Naive thymus-derived CD4-positive, alpha-beta T cell (primary cell): ENCODE measurements around the gene MEIOB. TPM values are rescaled to one million over a fixed set of nuclear protein-coding genes. Genes with fewer than 3 reads are reported as not detected.

Experiments used
- ATAC-seq: fragments of 150-1000 bp; cut with Tn5 transposase; 2 replicates; pipeline ENCODE4 v1.10.0; 2021; ENCODE audit warnings: mild to moderate bottlenecking, moderate library complexity
- CTCF ChIA-PET: fragments of 350-600 bp; sonication (Branson Sonifier 250); formaldehyde crosslinking; loops from one replicate; lab custom pipeline; 2021; ENCODE audit warnings: antibody characterized with exemption; lab: Charles Lee
- POLR2A ChIA-PET: fragments of 350-600 bp; sonication (Branson Sonifier 250); formaldehyde crosslinking; loops from one replicate; lab custom pipeline; 2021; ENCODE audit warnings: antibody characterized with exemption, inconsistent platforms; lab: Charles Lee
- DNase-seq, 9 donors: peaks; one replicate each; pipeline versions ENCODE4 v3.0.0 to v3.0.0-alpha.2; 2020 to 2022; ENCODE audit warnings: mixed read lengths in 1 of 9
- H3K27ac ChIP-seq: one replicate; pipeline ENCODE4 v1.7.0; 2013; ENCODE audit warnings: mild to moderate bottlenecking, low read depth, low read length, moderate library complexity
- H3K27me3 ChIP-seq, 2 donors: one replicate each; pipeline ENCODE4 v1.7.0; 2013; ENCODE audit warnings: low read length in 2 of 2, mild to moderate bottlenecking in 2 of 2, moderate library complexity in 2 of 2; ENCODE audit not compliant: control insufficient read depth in 2 of 2, insufficient read depth in 2 of 2
- H3K36me3 ChIP-seq, 3 experiments: 1 replicate in 2 of 3; 2 replicates in 1 of 3; pipeline ENCODE4 v1.7.0; 2013; ENCODE audit warnings: low read length in 3 of 3, mild to moderate bottlenecking in 3 of 3, moderate library complexity in 1 of 3; ENCODE audit not compliant: insufficient read depth in 3 of 3, control insufficient read depth in 2 of 3
- H3K4me1 ChIP-seq, 2 donors: one replicate each; pipeline ENCODE4 v1.7.0; 2013; ENCODE audit warnings: low read length in 2 of 2, mild to moderate bottlenecking in 2 of 2, moderate library complexity in 1 of 2; ENCODE audit not compliant: control insufficient read depth in 2 of 2, insufficient read depth in 2 of 2
- H3K4me3 ChIP-seq: 2 replicates; pipeline ENCODE4 v1.7.0; 2013; ENCODE audit warnings: mild to moderate bottlenecking, low read length
- H3K9me3 ChIP-seq, 3 experiments: 1 replicate in 2 of 3; 2 replicates in 1 of 3; pipeline ENCODE4 v1.7.0; 2013; ENCODE audit warnings: low read length in 3 of 3; ENCODE audit not compliant: control insufficient read depth in 2 of 3
- H3K27ac Mint-ChIP-seq, 9 donors: one replicate each; pipeline ENCODE4 v1.8.0; 2020 to 2022; ENCODE audit warnings: mixed read lengths in 9 of 9, mild to moderate bottlenecking in 8 of 9, moderate library complexity in 5 of 9, inconsistent platforms in 2 of 9
- H3K27me3 Mint-ChIP-seq, 5 donors: one replicate each; pipeline ENCODE4 v1.8.0; 2021 to 2022; ENCODE audit warnings: mixed read lengths in 5 of 5, mild to moderate bottlenecking in 1 of 5
- H3K36me3 Mint-ChIP-seq, 5 donors: one replicate each; pipeline ENCODE4 v1.8.0; 2020 to 2022; ENCODE audit warnings: mixed read lengths in 5 of 5, mild to moderate bottlenecking in 3 of 5, inconsistent platforms in 1 of 5
- H3K4me1 Mint-ChIP-seq, 7 donors: one replicate each; pipeline ENCODE4 v1.8.0; 2020 to 2022; ENCODE audit warnings: mixed read lengths in 7 of 7, mild to moderate bottlenecking in 3 of 7, inconsistent platforms in 1 of 7
- H3K4me3 Mint-ChIP-seq, 10 donors: one replicate each; pipeline ENCODE4 v1.8.0; 2020 to 2022; ENCODE audit warnings: mild to moderate bottlenecking in 10 of 10, mixed read lengths in 10 of 10, moderate library complexity in 6 of 10, inconsistent platforms in 2 of 10
- H3K9me3 Mint-ChIP-seq, 11 donors: one replicate each; pipeline ENCODE4 v1.8.0; 2020 to 2022; ENCODE audit warnings: mixed read lengths in 11 of 11, mild to moderate bottlenecking in 4 of 11, inconsistent platforms in 1 of 11, moderate library complexity in 1 of 11
- intact Hi-C, 2 donors: fragments of 100-400 bp; cut with micrococcal nuclease; formaldehyde crosslinking; loops; one replicate each; pipeline ENCODE4 v1.15.1; 2023
- polyA plus RNA-seq, 2 donors: library from polyadenylated mRNA; unstranded; fragments of 300-500 nt; fragmentation: Illumina TruSeq; gene quantifications; one replicate each; pipeline ENCODE4 v1.2.3, GENCODE V29; 2021
- total RNA-seq, 6 experiments: library from RNA in 5 of 6; stranded (reverse) in 5 of 6; gene quantifications; 1 replicate in 5 of 6; 2 replicates in 1 of 6; pipeline ENCODE4 v1.2.3 and lab custom pipeline; 2021 to 2026

The MEIOB gene
- total and polyA plus RNA-seq, 7 experiments from 2014 or later, result not detected

- DNase-seq (no peak), ATAC-seq (no peak)
- no peaks in the 10 kb centered on the region for H3K27me3 Mint-ChIP-seq
- intact Hi-C loops, result no loop called here
- H3K9me3 ChIP-seq, result no peaks in the 10 kb centered on the region
- ChIA-PET CTCF (no interaction called here), POLR2A (interaction anchor here (0.8 kb wide), 1 partner anchor 9 kb away, joined by 3 read pairs; the partner anchor contains the start of genes NUBP2 and SPSB3)
- peaks cover 0 to 5% (median 1%) of the 10 kb centered on the region in 5 donors for H3K36me3 Mint-ChIP-seq
- H3K4me1 Mint-ChIP-seq, result peaks cover 0 to 5% (median 0%) of the 10 kb centered on the region in 7 donors
- no peaks in the 10 kb centered on the region for H3K4me1 ChIP-seq
- H3K36me3 ChIP-seq, result peaks cover 0 to 59% (median 4%) of the 10 kb centered on the region in 3 experiments
- H3K27ac Mint-ChIP-seq, result no peak overlapping the region
- H3K4me3 Mint-ChIP-seq, result no peak overlapping the region
- no peaks in the 10 kb centered on the region for H3K27me3 ChIP-seq
- no peaks in the 10 kb centered on the region for H3K9me3 Mint-ChIP-seq
- H3K27ac ChIP-seq, result no peak overlapping the region
- H3K4me3 ChIP-seq, result no peak overlapping the region
These were observed 80.6 kb downstream of the MEIOB start for GRCh38 chr16:1791256-1791942.

GRCh38 chr16:1790611-1791255, 81.2 kb downstream of the MEIOB start:
- H3K27ac Mint-ChIP-seq, result no peak overlapping the region
- CTCF ChIA-PET, result no interaction called here
- no peak overlapping the region for H3K27ac ChIP-seq
- H3K4me3 ChIP-seq, result no peak overlapping the region
- H3K27me3 ChIP-seq, result no peaks in the 10 kb centered on the region
- peaks cover 0 to 3% of the 10 kb centered on the region in 2 donors for H3K4me1 ChIP-seq
- peaks cover 0 to 5% (median 1%) of the 10 kb centered on the region in 5 donors for H3K36me3 Mint-ChIP-seq
- ATAC-seq, result no peak
- no peaks in the 10 kb centered on the region for H3K9me3 Mint-ChIP-seq
- peaks cover 0 to 66% (median 4%) of the 10 kb centered on the region in 3 experiments for H3K36me3 ChIP-seq
- no peak overlapping the region for H3K4me3 Mint-ChIP-seq
- peak in 1 of 9 donors; percentile 4 for DNase-seq
- H3K9me3 ChIP-seq, result no peaks in the 10 kb centered on the region
- H3K27me3 Mint-ChIP-seq, result no peaks in the 10 kb centered on the region
- POLR2A ChIA-PET, result interaction anchor here (0.8 kb wide), 1 partner anchor 8 kb away, joined by 3 read pairs; the partner anchor contains the start of genes NUBP2 and SPSB3
- peaks cover 0 to 5% (median 2%) of the 10 kb centered on the region in 7 donors for H3K4me1 Mint-ChIP-seq
- intact Hi-C loops, result no loop called here

GRCh38 chr16:1790261-1790610, 81.7 kb downstream of the MEIOB start:
- Histone ChIP-seq H3K27ac (no peak overlapping the region), H3K4me3 (no peak overlapping the region), H3K4me1 (peaks cover 0 to 8% of the 10 kb centered on the region in 2 donors), H3K27me3 (no peaks in the 10 kb centered on the region), H3K9me3 (no peaks in the 10 kb centered on the region), H3K36me3 (peaks cover 0 to 71% (median 4%) of the 10 kb centered on the region in 3 experiments)
- intact Hi-C loops, result no loop called here
- H3K4me1 Mint-ChIP-seq, result peaks cover 0 to 10% (median 5%) of the 10 kb centered on the region in 7 donors
- ChIA-PET CTCF (no interaction called here), POLR2A (interaction anchor here (0.8 kb wide), 1 partner anchor 8 kb away, joined by 3 read pairs; the partner anchor contains the start of genes NUBP2 and SPSB3)
- ATAC-seq (no peak), DNase-seq (no peak)
- H3K27ac Mint-ChIP-seq, result no peak overlapping the region
- peaks cover 0 to 5% (median 1%) of the 10 kb centered on the region in 5 donors for H3K36me3 Mint-ChIP-seq
- H3K27me3 Mint-ChIP-seq, result no peaks in the 10 kb centered on the region
- H3K9me3 Mint-ChIP-seq, result no peaks in the 10 kb centered on the region
- no peak overlapping the region for H3K4me3 Mint-ChIP-seq

DNA sequence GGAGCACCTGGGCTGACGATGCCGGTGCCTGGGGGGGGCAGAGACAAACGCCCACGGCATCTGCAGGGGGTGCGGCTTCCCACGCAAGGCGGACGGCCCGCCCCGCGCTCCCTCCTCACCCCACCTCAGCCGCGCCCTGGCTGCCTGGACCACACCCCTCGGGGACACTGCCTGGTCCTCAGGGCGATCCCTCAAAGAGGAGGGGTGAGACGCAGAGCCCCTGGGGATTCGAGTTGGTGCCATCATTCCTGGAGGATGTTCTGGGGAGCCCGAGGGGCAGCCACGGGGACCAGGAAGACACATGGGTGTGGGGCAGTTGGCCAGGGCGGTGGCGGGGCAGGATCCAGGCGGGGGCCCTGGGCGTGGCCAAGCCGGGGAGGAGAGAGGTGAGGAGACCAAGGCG, 82.3 kb downstream of the MEIOB start:
- no peaks in the 10 kb centered on the region for H3K9me3 Mint-ChIP-seq
- H3K4me3 Mint-ChIP-seq, result no peak overlapping the region
- peaks cover 0 to 14% of the 10 kb centered on the region in 2 donors for H3K4me1 ChIP-seq
- H3K36me3 ChIP-seq, result peaks cover 0 to 74% (median 4%) of the 10 kb centered on the region in 3 experiments
- H3K27ac ChIP-seq, result no peak overlapping the region
- DNase-seq, result peak in 2 of 9 donors; percentile 4 to 20
- H3K4me1 Mint-ChIP-seq, result peaks cover 0 to 16% (median 7%) of the 10 kb centered on the region in 7 donors
- H3K27ac Mint-ChIP-seq, result no peak overlapping the region
- H3K9me3 ChIP-seq, result no peaks in the 10 kb centered on the region
- intact Hi-C loops, result loop anchor here (10.0 kb wide), 4 partner anchors 365 to 1205 kb away; partner anchors contain the start of genes TRAF7 (in 2 of the 2), UBE2I (in 1 of the 2) and UQCC4 (in 1 of the 2)
- no peak for ATAC-seq
- no peaks in the 10 kb centered on the region for H3K27me3 ChIP-seq
- peaks cover 0 to 5% (median 1%) of the 10 kb centered on the region in 5 donors for H3K36me3 Mint-ChIP-seq
- H3K4me3 ChIP-seq, result no peak overlapping the region
- no peaks in the 10 kb centered on the region for H3K27me3 Mint-ChIP-seq
- CTCF ChIA-PET, result no interaction called here
- POLR2A ChIA-PET, result no interaction called here

DNA sequence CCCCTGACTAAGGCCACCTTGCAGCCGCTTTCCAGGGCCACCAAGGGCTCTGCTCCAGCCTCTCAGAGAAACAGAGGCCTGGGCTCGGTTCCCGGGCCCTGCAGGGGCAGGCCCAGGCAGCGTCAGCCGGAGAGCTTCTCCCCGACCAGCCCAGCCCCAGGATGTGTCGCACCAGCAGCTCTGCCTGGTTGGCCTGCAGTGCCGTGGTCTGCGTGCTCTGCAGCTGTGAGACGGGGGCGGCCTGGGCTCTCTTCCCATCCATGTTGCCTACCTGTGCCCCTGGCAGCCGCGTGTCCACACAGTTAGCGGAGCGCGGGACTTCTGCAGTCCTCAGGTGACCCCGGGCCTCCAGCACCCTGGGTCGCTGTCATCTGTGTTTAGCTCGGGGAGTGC, 83.3 kb downstream of the MEIOB start:
- Histone ChIP-seq H3K36me3 (peaks cover 0 to 74% (median 4%) of the 10 kb centered on the region in 3 experiments), H3K9me3 (no peaks in the 10 kb centered on the region), H3K4me1 (peaks cover 5 to 20% of the 10 kb centered on the region in 2 donors), H3K4me3 (no peak overlapping the region), H3K27me3 (no peaks in the 10 kb centered on the region), H3K27ac (no peak overlapping the region)
- peaks cover 0 to 5% (median 1%) of the 10 kb centered on the region in 5 donors for H3K36me3 Mint-ChIP-seq
- H3K4me3 Mint-ChIP-seq, result peak overlapping the region in 1 of 10 donors; percentile 13
- ATAC-seq (no peak), DNase-seq (peak in 1 of 9 donors; percentile 4)
- intact Hi-C loops, result loop anchor here (10.0 kb wide), 4 partner anchors 364 to 1204 kb away; partner anchors contain the start of genes TRAF7 (in 2 of the 2), UBE2I (in 1 of the 2) and UQCC4 (in 1 of the 2)
- peak overlapping the region in 2 of 9 donors; percentile 45 to 84 for H3K27ac Mint-ChIP-seq
- no peaks in the 10 kb centered on the region for H3K27me3 Mint-ChIP-seq
- ChIA-PET CTCF (no interaction called here), POLR2A (no interaction called here)
- H3K4me1 Mint-ChIP-seq, result peaks cover 0 to 22% (median 7%) of the 10 kb centered on the region in 7 donors
- no peaks in the 10 kb centered on the region for H3K9me3 Mint-ChIP-seq

- H3K36me3 ChIP-seq, result peaks cover 0 to 74% (median 4%) of the 10 kb centered on the region in 3 experiments
- H3K27ac Mint-ChIP-seq, result no peak overlapping the region
These were observed 83.8 kb downstream of the MEIOB start for GRCh38 chr16:1788095-1788707.

More at GRCh38 chr16:1788095-1788707, 83.8 kb downstream of the MEIOB start:
- no peaks in the 10 kb centered on the region for H3K27me3 ChIP-seq
- H3K4me1 Mint-ChIP-seq, result peaks cover 4 to 27% (median 11%) of the 10 kb centered on the region in 7 donors
- H3K4me3 Mint-ChIP-seq, result no peak overlapping the region
- CTCF ChIA-PET, result no interaction called here
- peaks cover 5 to 20% of the 10 kb centered on the region in 2 donors for H3K4me1 ChIP-seq
- H3K4me3 ChIP-seq, result no peak overlapping the region
- H3K27ac ChIP-seq, result no peak overlapping the region
- H3K36me3 Mint-ChIP-seq, result peaks cover 0 to 5% (median 4%) of the 10 kb centered on the region in 5 donors
- ATAC-seq (no peak), DNase-seq (peak in 1 of 9 donors; percentile 9)
- intact Hi-C loops, result loop anchor here (10.0 kb wide), 4 partner anchors 363 to 1203 kb away; partner anchors contain the start of genes TRAF7 (in 2 of the 2), UBE2I (in 1 of the 2) and UQCC4 (in 1 of the 2)
- no peaks in the 10 kb centered on the region for H3K9me3 ChIP-seq
- H3K27me3 Mint-ChIP-seq, result no peaks in the 10 kb centered on the region
- POLR2A ChIA-PET, result no interaction called here
- no peaks in the 10 kb centered on the region for H3K9me3 Mint-ChIP-seq
